Keratinocyte (primary cell): Measurements from ENCODE around the gene RAG2.

Experiments used
- EZH2 ChIP-seq: IDR thresholded peaks from one replicate; pipeline ENCODE4 v1.6.1; 2012; ENCODE audit warnings: inconsistent platforms, mild to moderate bottlenecking, low read length, moderate library complexity
- TF ChIP-seq, protein P1 (sequence below), 3 experiments: IDR thresholded peaks in 1 of 3; conservative IDR thresholded peaks in 1 of 3; optimal IDR thresholded peaks in 1 of 3; 2 replicates in 2 of 3; 3 replicates in 1 of 3; pipeline versions ENCODE3 to v1.5.1; 2011; ENCODE audit warnings: low read length in 3 of 3, mild to moderate bottlenecking in 3 of 3, moderate library complexity in 2 of 3, control low read depth in 1 of 3, inconsistent platforms in 1 of 3; ENCODE audit not compliant: insufficient read depth in 2 of 3; ENCODE audit errors: extremely low read depth in 1 of 3

DNA sequence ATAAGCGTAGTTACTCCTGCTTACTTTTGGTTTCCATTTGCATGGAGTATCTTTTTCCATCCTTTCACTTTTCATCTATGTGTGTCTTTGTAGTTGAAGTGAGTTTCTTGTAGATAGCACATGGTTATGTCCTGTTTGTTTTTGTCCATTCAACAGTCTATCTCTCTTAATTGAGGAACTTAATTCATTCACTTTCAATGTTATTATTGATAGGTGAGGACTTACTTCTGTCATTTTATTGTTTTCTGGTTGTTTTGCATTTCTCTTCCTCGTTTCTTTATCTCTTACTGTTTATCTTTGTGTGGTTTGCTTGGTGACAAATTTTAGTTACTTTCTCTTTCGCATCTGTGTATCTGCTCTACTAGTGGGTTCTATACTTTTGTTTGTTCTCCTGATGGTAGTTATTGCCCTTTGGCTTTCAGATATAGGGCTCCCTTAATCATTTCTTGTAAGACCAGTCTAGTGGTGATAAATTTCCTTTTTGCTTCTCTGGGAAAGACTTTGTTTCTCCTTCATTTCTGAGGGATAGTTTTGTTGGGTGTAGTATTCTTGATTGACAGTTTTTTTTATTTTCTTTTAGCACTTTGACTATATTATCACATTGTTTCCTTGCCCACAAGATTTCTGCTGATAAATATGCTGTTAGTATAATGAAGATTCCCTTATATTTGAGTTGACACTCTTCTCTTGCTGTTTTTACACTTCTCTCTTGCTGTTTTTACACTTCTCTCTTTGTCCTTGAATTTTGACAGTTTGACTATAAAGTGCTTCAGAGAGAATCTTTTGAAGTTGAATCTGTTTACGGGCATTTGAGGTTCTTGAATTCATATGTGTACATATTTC is 39.2 kb downstream of the RAG2 start:
- TF ChIP-seq, protein P1, sequence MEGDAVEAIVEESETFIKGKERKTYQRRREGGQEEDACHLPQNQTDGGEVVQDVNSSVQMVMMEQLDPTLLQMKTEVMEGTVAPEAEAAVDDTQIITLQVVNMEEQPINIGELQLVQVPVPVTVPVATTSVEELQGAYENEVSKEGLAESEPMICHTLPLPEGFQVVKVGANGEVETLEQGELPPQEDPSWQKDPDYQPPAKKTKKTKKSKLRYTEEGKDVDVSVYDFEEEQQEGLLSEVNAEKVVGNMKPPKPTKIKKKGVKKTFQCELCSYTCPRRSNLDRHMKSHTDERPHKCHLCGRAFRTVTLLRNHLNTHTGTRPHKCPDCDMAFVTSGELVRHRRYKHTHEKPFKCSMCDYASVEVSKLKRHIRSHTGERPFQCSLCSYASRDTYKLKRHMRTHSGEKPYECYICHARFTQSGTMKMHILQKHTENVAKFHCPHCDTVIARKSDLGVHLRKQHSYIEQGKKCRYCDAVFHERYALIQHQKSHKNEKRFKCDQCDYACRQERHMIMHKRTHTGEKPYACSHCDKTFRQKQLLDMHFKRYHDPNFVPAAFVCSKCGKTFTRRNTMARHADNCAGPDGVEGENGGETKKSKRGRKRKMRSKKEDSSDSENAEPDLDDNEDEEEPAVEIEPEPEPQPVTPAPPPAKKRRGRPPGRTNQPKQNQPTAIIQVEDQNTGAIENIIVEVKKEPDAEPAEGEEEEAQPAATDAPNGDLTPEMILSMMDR (optimal IDR thresholded peaks at IDR 0.05 in 1 of 3, IDR thresholded peaks at IDR 0.05 in 1 of 3, conservative IDR thresholded peaks at IDR 0.05 in 1 of 3; ENCODE audit: extremely low read depth in 1 of 3, insufficient read depth in 2 of 3, low read length in 3 of 3), result no peak
- no peak for TF ChIP-seq EZH2
